Testis (tissue), 3 donors: ENCODE data around the gene ALAS1. TPM values are rescaled to one million over a fixed set of nuclear protein-coding genes. Genes with fewer than 3 reads are reported as not detected.
A peak's percentile ranks its signal among the peaks of the same experiment; 100 is the strongest.

ENCODE experiments used
- DNase-seq: peaks from one replicate; pipeline ENCODE4 v3.0.0-alpha.2; 2019
- H3K27ac ChIP-seq, 2 donors: fragments of 200-600 bp; sonication (generic); one replicate each; pipeline ENCODE4 v1.5.1; 2019
- H3K27me3 ChIP-seq: fragments of 200-600 bp; sonication (generic); one replicate; pipeline ENCODE4 v1.5.1; 2019
- H3K36me3 ChIP-seq: fragments of 200-600 bp; sonication (generic); one replicate; pipeline ENCODE4 v1.5.1; 2017; ENCODE audit warnings: low read depth; ENCODE audit errors: missing control alignments
- H3K4me1 ChIP-seq: fragments of 200-600 bp; sonication (generic); one replicate; pipeline ENCODE4 v1.5.1; 2019
- H3K4me3 ChIP-seq, 2 donors: fragments of 200-600 bp; sonication (generic); one replicate each; pipeline ENCODE4 v1.5.1; 2017 to 2019
- H3K9me3 ChIP-seq: fragments of 200-600 bp; sonication (generic); one replicate; pipeline ENCODE4 v1.5.1; 2017
- CTCF ChIP-seq, 3 experiments: fragments of 450-650 bp in 2 of 3; fragments of 200-600 bp in 1 of 3; sonication (generic) in 1 of 3; IDR thresholded peaks; one replicate each; pipeline ENCODE4 v1.5.1; 2016 to 2019; ENCODE audit warnings: antibody characterized with exemption in 3 of 3, mild to moderate bottlenecking in 2 of 3, moderate library complexity in 1 of 3
- POLR2A ChIP-seq: fragments of 450-650 bp; IDR thresholded peaks from one replicate; pipeline ENCODE4 v1.6.1; 2017; ENCODE audit warnings: antibody characterized with exemption, mild to moderate bottlenecking, moderate library complexity
- WGBS, 2 donors: methylation state at CpG; one replicate each; pipeline ENCODE4 v1.1.5; 2018; 5-methylcytosine and 5-hydroxymethylcytosine counted together
- intact Hi-C: fragments of 100-400 bp; cut with DNase I; formaldehyde crosslinking; loops from one replicate; pipeline ENCODE4 v1.15.1; 2023; ENCODE audit warnings: low total_unique reads
- polyA plus RNA-seq: library from polyadenylated mRNA; stranded (reverse); fragments of 350-450 nt; fragmentation: Illumina TruSeq; extraction: RNeasy Lipid Tissue Mini Kit (QIAGEN cat#74804); gene quantifications from one replicate; pipeline ENCODE4 v1.2.3, GENCODE V29; 2014; ENCODE audit warnings: low read depth, low replicate concordance; ENCODE audit not compliant: insufficient read depth
- total RNA-seq, 2 donors: library from RNA; depleted of rRNA; stranded (reverse); fragments of >200 nt; gene quantifications; one replicate each; pipeline ENCODE4 v1.2.3, GENCODE V29; 2016

The ALAS1 gene
- total and polyA plus RNA-seq, 3 donors from 2014 or later: 49.9 to 54.2 (median 51.4) TPM

- H3K36me3 ChIP-seq: no peaks in the 10 kb centered on the region
- H3K27ac ChIP-seq: no peak overlapping the region
- H3K9me3 ChIP-seq: no peaks in the 10 kb centered on the region
- intact Hi-C loops: no loop called here
- no peaks in the 10 kb centered on the region for H3K27me3 ChIP-seq
- TF ChIP-seq CTCF (IDR thresholded peaks at IDR 0.05) (no peak), POLR2A (no peak)
- no peak for DNase-seq
- 90 to 100% methylated on average over 4 to 10 of the region's 10 CpGs for WGBS, 2 donors
- H3K4me1 ChIP-seq: peaks cover 11% of the 10 kb centered on the region
- H3K4me3 ChIP-seq: no peak overlapping the region
Observed at GRCh38 chr3:52248165-52248541, 50.2 kb downstream of the ALAS1 start.

GRCh38 chr3:52248816-52249547, 51.0 kb downstream of the ALAS1 start:
- intact Hi-C loops: no loop called here
- TF ChIP-seq POLR2A: no peak
- TF ChIP-seq CTCF (IDR thresholded peaks at IDR 0.05): no peak
- DNase-seq: peak; percentile 33
- no peaks in the 10 kb centered on the region for H3K36me3 ChIP-seq
- peaks cover 11% of the 10 kb centered on the region for H3K4me1 ChIP-seq
- H3K27ac ChIP-seq: peak overlapping the region in 1 of 2 donors; percentile 24
- no peak overlapping the region for H3K4me3 ChIP-seq
- no peaks in the 10 kb centered on the region for H3K9me3 ChIP-seq
- no peaks in the 10 kb centered on the region for H3K27me3 ChIP-seq
- WGBS, 2 donors: 76 to 83% methylated on average over 8 to 10 of the region's 10 CpGs

- no peaks in the 10 kb centered on the region for H3K36me3 ChIP-seq
- no peaks in the 10 kb centered on the region for H3K27me3 ChIP-seq
- peaks cover 11% of the 10 kb centered on the region for H3K4me1 ChIP-seq
- intact Hi-C loops: no loop called here
- no peaks in the 10 kb centered on the region for H3K9me3 ChIP-seq
- no peak overlapping the region for H3K4me3 ChIP-seq
- H3K27ac ChIP-seq: no peak overlapping the region
- no peak for DNase-seq
- 91 to 93% methylated on average over 6 of the region's 6 CpGs for WGBS, 2 donors
- no peak for TF ChIP-seq CTCF (IDR thresholded peaks at IDR 0.05)
- TF ChIP-seq POLR2A: no peak
Observed at GRCh38 chr3:52249683-52250082, 51.7 kb downstream of the ALAS1 start.

- H3K9me3 ChIP-seq: no peaks in the 10 kb centered on the region
- peaks cover 9% of the 10 kb centered on the region for H3K4me1 ChIP-seq
- H3K4me3 ChIP-seq: no peak overlapping the region
- H3K27me3 ChIP-seq: no peaks in the 10 kb centered on the region
- intact Hi-C loops: no loop called here
- no peak for TF ChIP-seq CTCF (IDR thresholded peaks at IDR 0.05)
- no peak for TF ChIP-seq POLR2A
- 69 to 86% methylated on average over 1 of the region's 1 CpG for WGBS, 2 donors
- no peaks in the 10 kb centered on the region for H3K36me3 ChIP-seq
- DNase-seq: no peak
- no peak overlapping the region for H3K27ac ChIP-seq
Observed at GRCh38 chr3:52250122-52250521, 52.2 kb downstream of the ALAS1 start.
